Measurements from ENCODE around the gene MCTP2.

GRCh38 chr15:94366781-94367180 is 135.4 kb downstream of the MCTP2 start:
- no peak for TF ChIP-seq YY1 (IDR thresholded peaks at IDR 0.05; ENCODE audit: insufficient read depth, insufficient read length)
- TF ChIP-seq ZNF274 (IDR thresholded peaks at IDR 0.05; ENCODE audit: low read depth, low read length) = no peak
- no peak for TF ChIP-seq SUZ12 (IDR thresholded peaks at IDR 0.05; ENCODE audit: extremely low read depth, insufficient read depth, insufficient read length)
